Stimulated activated CD4-positive, alpha-beta T cell treated with anti-CD3 and anti-CD28 coated beads, Interleukin-15, amount 100 ng/mL, for 48 hours (primary cell): Measurements from ENCODE around the gene FAM72C.
"Not testable (repeated sequence)": the region's sequence is repeated elsewhere in the genome, so short reads cannot be mapped to it uniquely, and the experiment has no call there.

ENCODE experiments used
- DNase-seq, 2 donors: peaks; one replicate each; pipeline ENCODE4 v3.0.0-alpha.2; 2020; ENCODE audit warnings: low read depth in 2 of 2

FAM72C gene

GRCh38 chr1:143971924-143972700, at the start of gene FAM72C:
TSS of gene FAM72C (minus strand) at chr1:143971986. CDS start at chr1:143971141, 845 bp downstream.
- DNase-seq, result not testable (repeated sequence)

GRCh38 chr1:144020001-144020738, 48.4 kb upstream of the FAM72C start:
- DNase-seq, result not testable (repeated sequence)

- not testable (repeated sequence) for DNase-seq
Observed at GRCh38 chr1:144019101-144019500, 47.3 kb upstream of the FAM72C start.

- not testable (repeated sequence) for DNase-seq
Observed at GRCh38 chr1:144015180-144015966, 43.6 kb upstream of the FAM72C start.

- DNase-seq, result not testable (repeated sequence)
Observed at GRCh38 chr1:144014528-144014927, 42.7 kb upstream of the FAM72C start.

- DNase-seq, result not testable (repeated sequence)
Observed at GRCh38 chr1:144014121-144014520, 42.3 kb upstream of the FAM72C start.

GRCh38 chr1:144012168-144012733, 40.5 kb upstream of the FAM72C start:
- not testable (repeated sequence) for DNase-seq

- not testable (repeated sequence) for DNase-seq
Observed at GRCh38 chr1:144009410-144009809, 37.6 kb upstream of the FAM72C start.

GRCh38 chr1:144004259-144004658, 32.5 kb upstream of the FAM72C start:
- not testable (repeated sequence) for DNase-seq

GRCh38 chr1:144003306-144004029, 31.7 kb upstream of the FAM72C start:
- DNase-seq, result not testable (repeated sequence)

GRCh38 chr1:144002141-144002881, 30.5 kb upstream of the FAM72C start:
- DNase-seq, result not testable (repeated sequence)

- DNase-seq, result not testable (repeated sequence)
Observed at GRCh38 chr1:144001077-144001476, 29.3 kb upstream of the FAM72C start.

GRCh38 chr1:143996020-143996419, 24.2 kb upstream of the FAM72C start:
- not testable (repeated sequence) for DNase-seq

- not testable (repeated sequence) for DNase-seq
Observed at GRCh38 chr1:143993301-143993907, 21.6 kb upstream of the FAM72C start.

GRCh38 chr1:143990699-143991098, 18.9 kb upstream of the FAM72C start:
- not testable (repeated sequence) for DNase-seq

- DNase-seq, result not testable (repeated sequence)
Observed at GRCh38 chr1:143989719-143990118, 17.9 kb upstream of the FAM72C start.

GRCh38 chr1:143989427-143989712, 17.6 kb upstream of the FAM72C start:
- DNase-seq, result not testable (repeated sequence)

GRCh38 chr1:143988602-143989426, 17.0 kb upstream of the FAM72C start:
- DNase-seq, result not testable (repeated sequence)

- not testable (repeated sequence) for DNase-seq
Observed at GRCh38 chr1:143987868-143988267, 16.1 kb upstream of the FAM72C start.
